ENCODE measurements around the gene CCDC93.

Gene CCDC93

DNA sequence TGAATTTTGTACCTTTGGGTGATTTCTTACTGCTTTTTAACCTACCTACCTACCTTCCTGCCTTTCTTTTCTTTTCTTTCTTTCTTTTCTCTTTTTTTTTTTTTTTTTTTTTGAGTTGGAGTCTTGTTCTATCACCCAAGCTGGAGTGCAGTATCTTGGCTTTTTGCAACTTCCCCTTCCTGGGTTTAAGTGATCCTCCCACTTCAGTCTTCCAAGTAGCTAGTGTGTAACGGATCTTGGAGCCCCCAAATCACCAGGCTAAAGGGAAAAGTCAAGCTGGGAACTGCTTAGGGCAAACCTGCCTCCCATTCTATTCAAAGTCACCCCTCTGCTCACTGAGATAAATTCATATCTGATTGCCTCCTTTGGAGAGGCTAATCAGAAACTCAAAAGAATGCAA is 138.1 kb downstream of the CCDC93 start:
- DNase-seq, result no peak

All from NCI-H69 (cell line).